Amniotic epithelial cell (primary cell): ENCODE measurements around the gene P4HB.
"Not testable (repeated sequence)": the region's sequence is repeated elsewhere in the genome, so short reads cannot be mapped to it uniquely, and the experiment has no call there.

Experiments used
- DNase-seq: peaks from one replicate; pipeline ENCODE4 v3.0.0-alpha.2; 2010; ENCODE audit warnings: low read depth

P4HB gene

DNA sequence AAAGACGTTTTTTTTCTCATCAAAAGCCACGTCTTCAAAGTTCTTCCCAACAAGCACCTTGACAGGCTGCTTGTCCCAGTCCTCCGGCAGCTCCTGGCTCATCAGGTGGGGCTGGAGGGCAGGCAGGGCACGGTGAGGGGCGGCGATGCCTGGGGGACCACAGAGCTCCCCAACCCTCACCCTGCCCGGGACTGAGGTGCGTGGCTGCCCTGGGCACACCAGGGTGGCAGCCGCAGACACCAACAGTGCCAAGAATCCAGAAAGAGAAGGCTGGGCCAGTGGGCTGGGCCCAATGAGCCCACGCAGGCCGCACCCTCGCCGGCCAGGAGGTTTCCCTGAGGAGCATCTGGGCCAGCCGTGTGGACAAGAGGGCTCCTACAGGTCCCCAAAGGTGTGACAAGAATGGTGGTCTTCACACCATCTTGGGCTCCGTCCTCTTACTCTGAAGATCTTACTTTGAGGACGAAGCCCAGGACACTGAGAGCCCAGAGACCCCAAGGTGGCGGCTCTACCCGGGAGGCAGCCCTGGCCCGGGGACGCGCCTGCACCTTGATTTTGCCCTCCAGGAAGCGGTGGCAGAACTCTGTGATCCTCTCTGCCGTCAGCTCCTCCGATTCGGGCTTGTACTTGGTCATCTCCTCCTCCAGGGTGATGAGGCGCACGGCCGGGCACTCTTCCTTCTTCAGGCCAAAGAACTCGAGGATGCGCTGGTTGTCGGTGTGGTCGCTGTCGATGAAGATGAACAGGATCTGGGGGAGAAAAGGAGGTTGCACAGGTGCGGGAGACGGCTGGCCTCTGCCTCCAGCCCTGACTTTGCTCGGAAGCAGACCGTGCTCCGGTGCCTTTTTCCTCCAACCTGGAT lies 14.2 kb downstream of the P4HB start:
- no peak for DNase-seq

DNA sequence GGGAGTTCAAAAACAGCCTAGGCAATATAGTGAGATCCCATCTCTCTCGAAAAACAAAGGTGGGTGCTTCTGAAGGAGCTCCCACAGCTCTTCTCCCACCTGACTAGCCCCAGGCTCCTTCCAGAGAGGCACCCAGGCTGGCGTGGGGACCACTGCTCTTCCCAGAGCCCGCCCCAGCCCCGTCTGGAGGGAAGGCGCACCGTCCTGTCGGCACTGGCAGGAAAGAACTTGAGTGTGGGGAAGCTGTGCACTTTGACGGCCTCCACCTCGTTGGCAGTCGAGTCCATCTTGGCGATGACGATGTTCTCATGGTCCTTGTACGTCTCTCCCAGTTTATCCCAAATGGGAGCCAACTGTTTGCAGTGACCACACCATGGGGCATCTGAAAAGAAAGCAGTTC lies 15.0 kb downstream of the P4HB start:
- no peak for DNase-seq

DNA sequence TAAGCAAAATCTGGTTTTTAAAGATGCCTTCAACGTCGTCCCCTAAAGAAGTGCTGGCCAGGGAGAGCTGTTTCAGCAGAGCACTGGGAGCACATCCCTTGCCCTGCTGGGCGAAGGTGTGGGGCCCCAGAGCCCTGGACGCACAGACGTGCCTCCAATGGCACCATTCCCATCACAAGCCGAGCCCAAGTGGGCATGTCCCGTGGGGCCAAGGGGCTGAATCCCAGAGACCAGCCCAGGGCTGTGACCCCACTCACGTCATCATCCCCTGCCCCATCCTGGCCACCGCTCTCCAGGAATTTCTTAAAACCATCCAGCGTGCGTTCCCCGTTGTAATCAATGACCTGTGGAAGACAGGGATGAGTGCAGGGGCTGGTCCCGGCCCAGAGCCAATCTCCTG lies 15.4 kb downstream of the P4HB start:
- no peak for DNase-seq

DNA sequence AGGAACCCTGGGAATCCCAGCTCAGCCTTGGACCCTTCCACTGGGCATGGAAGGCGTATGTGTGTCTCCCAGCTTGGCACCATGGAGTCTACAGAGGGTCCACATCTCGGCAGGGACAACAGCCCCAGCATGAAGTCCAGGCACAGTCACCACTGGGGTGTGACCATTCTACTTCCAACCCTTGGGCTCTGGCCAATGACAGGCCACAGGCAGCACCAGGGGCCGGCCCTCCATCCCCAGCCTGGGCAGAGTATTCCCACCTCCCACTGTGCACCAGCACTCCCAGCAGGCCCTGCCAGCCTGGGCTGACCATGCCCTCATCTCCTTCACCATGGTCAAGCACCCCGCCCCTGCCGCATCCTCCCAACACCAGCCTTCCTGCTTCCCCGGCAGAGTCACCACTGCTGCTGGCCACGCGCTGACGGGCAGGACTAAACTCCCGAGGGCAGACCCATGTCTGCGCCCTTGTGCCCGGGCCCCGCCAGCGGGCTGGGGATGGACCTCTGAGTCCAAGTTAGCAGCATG lies 15.9 kb downstream of the P4HB start:
- no peak for DNase-seq

DNA sequence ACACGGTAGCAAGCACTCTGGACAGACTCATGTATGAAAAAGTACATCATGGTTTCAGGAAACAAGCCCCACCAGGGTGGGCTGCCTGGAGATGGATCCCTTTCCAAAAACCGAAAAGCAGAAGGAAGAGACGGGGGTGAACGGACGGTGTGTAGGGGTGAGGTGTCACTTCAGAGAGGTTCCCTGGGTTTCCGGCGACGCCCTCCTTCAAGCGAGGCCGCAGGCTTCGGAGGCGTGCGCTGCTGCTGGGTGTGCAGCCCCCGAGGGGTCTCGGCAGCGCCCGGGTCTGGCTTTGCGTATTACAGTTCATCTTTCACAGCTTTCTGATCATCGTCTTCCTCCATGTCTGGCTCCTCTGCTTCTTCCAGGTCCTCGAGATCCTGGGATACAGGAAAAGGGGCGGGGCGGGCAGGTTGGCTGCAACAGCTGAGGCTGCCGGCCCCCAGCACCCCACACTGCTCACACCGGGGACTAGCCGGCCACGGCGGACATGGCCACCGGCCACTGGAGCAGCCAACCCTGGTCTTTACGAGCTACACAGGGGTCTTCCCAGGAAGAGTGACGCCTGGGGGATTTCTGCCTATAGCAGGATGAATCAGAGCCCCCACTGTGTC lies 16.5 kb downstream of the P4HB start:
- DNase-seq, result no peak

DNA sequence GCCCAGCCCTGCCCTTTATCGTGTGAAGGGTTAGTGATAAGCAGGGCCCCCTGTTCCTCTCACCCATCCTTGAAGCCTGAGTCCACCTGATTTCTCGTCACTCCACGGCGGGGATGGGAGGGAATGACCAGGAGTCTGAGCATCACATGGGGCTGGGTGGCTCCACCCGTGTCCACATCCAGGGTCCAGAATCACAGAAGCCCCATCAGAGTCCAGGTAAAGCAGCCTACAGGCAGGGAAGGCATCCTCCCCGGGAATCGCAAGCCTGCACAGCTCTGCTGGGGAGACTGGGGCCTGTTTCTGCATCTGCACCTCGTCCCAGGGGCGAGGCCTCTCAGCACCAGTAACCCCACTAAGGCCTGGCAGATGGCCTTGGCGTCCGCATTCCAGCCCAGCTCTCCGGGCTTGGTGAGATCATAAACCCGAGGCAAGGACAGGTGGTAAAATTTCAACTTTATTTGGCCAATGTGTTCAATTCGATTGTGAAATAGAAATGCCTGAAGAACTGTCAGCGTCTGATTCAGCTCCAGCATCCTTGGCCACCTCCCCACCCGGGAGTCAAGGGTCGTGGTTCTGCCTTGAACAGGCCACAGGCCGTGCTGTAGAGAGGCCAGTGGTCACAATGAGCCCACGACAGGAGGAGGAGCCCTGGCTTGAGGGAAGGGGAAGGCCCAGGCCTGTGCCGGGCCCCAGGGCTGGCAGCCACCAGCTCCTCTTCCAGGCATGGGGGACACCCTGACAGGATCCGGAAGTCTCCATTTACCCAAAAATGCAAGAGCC lies 17.4 kb downstream of the P4HB start:
- peak; percentile 80 for DNase-seq

DNA sequence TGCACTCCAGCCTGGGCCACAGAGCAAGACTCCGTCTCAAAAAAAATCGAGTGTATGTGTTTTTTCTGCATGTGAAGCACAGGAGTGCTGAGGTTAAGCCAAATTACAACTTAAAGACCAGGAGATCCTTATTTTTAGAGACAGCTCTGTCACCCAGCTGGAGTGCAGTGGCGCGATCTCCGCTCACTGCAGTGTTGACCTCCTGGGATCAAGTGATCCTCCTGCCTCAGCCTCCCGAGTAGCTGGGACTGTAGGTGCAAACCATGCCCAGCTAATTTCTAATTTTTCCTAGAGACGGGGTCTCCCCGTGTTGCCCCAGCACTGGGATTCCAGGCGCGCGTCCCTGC lies 18.0 kb downstream of the P4HB start:
- no peak for DNase-seq

DNA sequence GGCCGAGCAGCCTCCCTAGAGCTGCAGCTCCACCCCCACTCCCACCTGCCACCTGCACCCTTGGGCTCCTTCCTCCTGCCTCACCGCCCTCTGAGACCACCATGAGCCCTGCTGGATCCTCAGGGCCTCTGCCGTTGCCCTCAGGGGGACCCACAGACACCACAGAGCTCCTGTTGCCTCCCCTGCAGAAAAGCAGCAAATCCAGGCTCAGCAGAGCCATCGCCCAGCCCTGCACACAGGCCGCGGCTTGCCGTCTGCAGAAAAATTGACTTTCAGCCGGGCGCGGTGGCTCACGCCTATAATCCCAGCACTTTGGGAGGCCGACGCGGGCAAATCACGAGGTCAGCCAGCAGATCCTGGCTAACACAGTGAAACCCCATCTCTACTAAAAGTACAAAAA lies 18.5 kb downstream of the P4HB start:
- DNase-seq, result no peak

DNA sequence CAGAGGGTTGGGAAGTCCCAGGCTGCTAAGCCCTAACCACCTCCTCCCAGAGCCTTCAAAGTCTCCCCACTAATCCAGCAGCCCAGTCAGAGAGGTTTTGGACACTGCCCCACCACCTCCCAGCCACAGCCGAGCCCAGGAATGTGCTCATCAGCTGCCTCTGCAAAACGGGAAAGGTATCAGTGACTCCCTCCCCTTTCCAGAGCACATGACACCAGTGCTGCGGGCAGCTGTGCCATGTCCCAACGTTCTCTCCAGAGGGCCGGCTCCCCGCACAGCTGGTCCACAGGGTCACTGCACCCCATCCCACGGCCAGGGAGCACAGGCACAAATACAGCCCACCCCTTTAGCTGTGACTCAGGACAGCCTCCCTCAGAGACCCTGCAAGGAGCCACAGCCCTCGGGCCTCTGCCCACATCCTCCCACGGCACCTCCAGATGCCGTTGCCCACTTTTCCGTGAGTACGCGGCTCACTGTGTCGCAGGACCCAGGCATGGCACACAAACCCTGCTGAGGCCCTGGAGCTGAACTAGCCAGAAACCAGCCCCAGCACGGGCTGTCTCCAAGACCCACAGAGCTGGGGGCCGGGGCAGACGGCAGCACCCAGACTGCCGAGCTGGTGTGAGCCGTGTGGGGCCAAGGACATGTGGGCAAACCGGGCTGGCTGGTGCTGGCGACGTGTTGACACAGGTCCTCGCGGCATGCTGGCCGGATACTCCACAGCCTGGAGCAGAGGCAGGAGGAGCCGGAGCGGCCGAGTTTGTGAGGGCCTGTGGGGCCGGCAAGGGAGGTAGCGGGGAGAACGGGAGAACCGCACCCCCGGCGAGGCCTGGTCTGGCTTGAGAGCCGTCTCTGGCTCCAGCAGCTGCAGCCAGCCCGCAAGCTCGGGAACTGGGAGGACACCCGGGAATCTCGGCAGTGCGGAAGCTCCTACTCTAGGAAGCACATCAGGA lies 19.2 kb downstream of the P4HB start:
- DNase-seq, result no peak

DNA sequence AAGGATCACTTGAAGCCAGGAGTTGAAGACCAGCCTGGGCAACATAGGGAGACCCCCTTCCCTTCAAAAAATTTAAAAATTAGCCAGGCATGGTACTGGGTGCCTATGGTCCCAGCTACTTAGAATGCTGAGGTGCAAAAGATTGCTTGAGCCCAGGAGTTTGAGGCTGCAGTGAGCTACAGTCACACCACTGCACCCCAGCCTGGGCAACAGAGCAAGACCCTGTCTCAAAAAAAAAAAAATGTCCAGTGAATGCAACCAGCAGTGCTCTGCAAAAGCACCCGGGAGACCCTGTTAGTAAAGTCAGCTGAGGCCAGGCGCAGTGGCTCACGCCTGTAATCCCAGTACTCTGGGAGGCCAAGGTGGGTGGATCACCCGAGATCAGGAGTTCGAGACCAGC lies 20.3 kb downstream of the P4HB start:
- DNase-seq, result not testable (repeated sequence)

DNA sequence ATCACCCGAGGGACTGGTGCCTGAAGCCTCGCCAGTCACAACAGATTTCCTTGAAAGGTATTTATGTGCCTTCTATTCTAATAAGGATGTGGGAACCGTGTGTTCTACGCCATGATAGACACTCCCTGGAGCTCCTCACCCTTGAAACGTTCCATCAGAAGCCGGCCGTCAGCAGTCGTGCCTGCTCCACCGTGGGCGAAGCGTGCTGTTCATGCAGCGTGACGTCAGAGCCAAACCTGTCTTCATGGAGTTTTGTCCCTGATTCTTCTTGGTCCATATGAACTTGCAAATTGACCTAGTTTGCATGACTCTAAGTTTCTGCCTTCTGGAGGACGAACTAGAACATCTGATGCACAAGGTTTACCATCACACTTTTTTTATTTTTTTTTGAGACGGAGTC lies 21.0 kb downstream of the P4HB start:
- DNase-seq, result no peak

DNA sequence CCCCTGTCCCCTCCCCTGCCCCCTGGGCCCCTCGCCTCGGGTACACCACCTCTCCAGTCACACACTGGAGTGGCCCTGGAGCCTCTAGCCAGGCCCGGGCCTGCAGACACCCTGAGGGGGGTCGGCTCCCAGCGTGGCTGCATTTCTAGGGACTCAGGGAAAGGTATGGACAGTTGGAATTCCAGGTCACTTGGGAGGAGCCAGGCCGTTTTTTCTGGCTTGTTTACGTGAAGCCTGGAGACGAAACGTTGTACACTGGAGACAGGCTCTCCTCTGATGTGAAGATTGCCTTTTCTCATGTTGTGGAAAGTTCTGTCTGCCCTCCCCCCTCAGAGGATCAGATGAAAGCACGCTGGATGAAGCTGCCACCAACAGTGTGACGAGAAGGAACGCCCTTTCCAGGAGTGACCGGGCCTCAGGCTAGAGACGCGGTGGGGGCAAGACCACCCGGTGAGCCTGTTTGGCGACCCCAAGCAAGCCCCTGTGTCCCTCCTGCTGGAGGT lies 21.5 kb downstream of the P4HB start:
- no peak for DNase-seq

DNA sequence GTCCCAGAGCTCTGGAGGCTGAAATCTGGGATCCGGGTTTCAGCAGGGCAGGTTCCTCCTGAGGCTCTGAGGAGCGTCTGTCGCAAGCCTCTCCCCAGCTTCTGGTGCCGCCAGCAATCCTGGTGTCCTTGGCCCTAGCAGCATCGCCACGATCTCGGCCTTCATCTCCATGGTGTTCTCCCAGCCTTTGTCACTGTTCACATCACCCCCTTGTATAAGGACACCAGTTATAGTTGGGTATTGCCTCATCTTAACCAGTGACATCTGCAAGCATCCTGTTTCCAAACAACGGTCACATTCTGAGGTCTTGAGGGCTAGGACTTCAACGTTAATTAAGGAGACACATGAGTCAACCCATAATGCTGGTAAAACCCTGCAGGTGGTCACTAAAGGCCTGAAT lies 22.7 kb downstream of the P4HB start:
- DNase-seq, result no peak

DNA sequence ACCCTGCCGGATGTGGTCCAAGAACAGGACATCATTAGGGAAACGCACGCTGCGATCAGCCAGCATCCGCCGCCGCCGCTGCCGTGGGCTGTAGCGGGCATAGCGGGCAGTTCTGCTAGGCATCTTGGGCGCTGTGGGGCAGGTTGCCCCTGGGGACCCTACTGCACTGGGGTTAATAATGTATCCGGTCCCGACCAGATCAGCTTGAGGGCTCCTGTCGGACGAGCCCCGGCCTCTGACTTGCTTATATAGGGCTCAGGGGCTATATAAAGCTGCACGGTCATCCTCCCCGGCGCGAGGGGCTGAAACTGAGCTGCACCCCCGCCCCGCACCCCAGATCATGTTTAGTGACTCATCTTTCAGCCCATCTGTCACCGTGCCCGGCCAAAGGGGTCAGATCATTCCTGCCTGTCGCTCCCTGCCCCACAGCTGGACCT lies 25.5 kb downstream of the P4HB start, which contains the start of gene PPP1R27:
TSS of gene PPP1R27 (minus strand) at position 220 of the 437 bp plus-strand sequence. CDS start at position 123, 97 bp downstream.
- no peak for DNase-seq

DNA sequence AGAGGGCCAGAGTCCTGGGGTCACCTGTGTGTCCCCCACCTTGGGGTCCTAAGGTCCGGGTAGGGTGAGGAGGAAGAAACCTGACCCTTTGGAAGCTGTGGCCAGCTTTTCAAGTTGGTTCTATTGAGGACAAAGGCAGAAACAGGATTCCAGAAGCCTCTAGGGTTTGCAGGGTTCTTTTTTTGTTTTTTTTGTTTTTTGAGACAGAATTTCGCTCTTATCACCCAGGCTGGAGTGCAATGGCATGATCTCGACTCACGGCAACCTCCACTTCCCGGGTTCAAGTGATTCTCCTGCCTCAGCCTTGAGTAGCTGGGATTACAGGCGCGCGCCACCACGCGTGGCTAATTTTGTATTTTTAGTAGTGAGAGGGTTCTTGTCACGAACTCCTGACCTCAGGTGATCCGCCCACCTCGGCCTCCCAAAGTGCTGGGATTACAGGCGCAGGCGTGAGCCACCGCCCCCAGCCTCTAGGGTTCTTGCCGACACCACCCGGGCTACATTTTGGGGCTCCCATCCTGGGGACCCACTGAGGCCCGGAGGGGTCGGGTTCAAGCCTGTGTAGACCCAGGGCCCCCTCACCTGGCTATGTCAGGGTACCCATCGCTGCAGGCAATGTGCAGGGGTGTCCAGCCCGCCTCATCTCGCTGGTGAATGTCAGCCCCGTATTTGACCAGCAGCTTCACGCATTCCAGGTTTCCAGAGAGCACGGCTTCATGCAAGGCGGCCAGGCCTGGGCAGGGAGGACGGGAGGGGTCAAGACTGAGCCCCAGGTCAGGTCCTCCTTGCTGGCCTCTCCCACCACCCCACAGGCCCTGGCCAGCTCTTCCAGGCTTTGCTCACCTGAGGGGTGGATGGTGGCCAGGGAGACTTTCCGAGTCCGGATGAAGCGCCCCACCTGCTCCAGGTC lies 26.2 kb downstream of the P4HB start:
- no peak for DNase-seq

DNA sequence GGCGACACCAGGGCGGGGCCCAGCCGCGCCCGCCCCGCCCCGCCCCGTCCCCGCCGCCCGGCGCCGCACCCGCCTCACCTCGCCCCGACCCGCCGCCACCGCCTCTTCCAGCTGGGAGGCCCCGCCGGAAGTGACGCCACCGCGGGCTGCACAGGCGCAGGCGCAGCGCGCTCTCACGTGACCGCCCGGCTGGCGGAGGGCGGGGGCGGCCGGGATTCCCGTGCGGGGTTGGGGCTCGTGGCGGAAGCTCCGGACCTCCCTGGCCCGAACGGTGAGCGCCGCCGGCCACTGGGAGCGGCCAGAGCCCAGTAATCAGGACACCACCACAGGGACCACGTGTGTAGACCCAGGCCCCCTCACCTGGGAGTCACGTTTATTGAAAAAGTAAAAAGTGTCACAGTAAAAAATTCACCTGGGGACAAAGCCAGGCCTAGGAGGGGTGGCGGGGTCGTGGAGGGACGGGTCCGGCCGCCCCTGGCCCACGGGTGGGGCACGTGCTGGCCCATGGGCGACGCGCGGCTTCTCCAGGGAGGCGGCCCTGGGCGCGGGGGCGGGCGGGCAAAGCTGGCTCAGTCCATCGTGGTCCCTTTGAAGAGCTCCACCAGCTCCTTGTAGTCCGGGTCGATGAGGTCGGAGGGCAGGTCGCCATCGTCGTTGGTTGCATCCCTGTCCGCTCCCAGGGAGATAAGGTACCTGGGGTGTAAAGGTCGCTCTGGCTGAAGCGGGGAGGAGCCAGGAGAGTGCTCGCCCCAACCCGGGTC lies 27.0 kb downstream of the P4HB start, which contains the start of gene MCRIP1:
TSS of gene MCRIP1 (minus strand) at position 132 of the 761 bp plus-strand sequence. CDS start 8,785 bp downstream, outside the sequence.
- peak; percentile 84 for DNase-seq

DNA sequence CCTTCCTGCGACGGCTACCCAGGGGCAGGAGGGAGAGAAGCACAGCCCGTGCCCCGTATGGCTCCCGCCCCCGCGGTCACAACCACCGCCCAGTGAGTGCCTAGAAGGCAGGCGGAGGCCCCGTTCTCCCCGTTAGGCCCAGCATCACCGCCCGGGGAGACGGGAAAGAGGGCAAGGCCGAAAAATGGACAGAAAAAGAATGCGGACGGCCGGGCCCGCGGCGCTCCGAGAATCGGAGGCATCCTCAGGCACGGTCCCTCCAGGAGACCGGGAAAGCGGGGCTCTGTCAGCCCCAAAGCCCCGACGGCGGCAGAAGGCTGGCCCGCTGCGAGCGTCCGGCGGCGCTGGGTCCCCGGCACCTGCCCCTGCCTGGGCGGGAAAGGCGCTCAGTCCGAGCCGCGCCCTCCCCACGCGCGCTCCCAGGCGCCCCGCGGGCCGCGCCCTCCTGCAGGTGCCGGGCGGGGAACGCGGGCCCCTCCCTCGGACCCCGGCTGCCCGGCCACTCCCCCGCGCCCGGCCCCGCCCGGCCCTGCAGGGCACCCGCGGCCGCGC lies 27.7 kb downstream of the P4HB start:
- DNase-seq, result no peak

DNA sequence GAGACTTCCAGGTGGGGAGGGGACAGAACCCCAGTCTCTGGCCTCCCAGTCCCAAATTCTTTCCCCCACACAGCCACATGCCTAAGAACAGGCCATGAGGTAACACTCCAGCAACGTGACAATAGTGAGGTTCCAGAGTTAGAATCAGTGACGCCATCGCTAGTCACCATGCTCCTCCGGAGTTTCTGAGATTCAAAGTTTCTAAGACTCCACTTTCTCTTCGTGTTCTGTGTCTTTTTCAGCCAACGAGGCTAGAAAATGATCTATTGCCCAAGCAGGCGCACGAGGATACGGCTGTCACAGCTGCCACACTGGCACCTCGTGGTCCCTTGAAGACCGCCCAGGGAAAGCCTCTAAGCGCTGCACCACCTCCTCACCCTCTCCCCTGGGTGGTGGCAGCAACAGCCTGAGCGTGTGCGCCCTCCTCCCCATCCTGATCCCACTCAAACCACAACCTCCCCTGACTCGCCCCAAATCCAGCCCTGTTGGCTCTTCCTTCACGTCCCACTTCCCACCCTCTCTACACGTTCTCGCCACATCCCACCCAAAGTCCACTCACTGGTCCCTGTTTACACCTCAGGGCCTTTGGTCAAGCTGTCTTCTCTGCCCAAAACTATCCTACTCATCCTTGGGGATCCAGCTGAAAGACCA lies 28.3 kb downstream of the P4HB start:
- DNase-seq, result no peak
